Stimulated activated CD8-positive, alpha-beta memory T cell treated with anti-CD3 and anti-CD28 coated beads, Interleukin-12 subunit alpha, Interleukin-12 subunit beta, amount 100 ng/mL, for 24 hours (primary cell): ENCODE data around the gene PSAP.

Experiments
- DNase-seq: peaks from one replicate; pipeline ENCODE4 v3.0.0-alpha.2; 2020; ENCODE audit errors: extremely low read depth

Gene PSAP

DNA sequence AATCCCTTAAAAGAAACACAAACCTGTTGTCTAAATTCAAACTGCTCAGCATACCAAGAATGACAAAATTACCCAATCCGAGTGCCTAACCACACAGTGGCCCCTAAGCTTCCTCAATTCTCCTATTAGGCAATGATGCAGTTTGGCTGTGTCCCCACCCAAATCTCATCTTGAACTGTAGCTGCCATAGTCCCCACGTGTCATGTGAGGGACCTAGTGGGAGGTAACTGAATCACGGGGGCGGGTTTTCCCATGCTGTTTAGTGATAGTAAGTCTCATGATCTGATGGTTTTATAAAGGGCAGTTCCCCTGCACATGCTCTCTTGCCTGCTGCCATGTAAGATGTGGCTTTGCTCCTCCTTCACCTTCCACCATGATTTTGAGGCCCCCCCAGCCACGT, 21.9 kb downstream of the PSAP start:
- DNase-seq = no peak

DNA sequence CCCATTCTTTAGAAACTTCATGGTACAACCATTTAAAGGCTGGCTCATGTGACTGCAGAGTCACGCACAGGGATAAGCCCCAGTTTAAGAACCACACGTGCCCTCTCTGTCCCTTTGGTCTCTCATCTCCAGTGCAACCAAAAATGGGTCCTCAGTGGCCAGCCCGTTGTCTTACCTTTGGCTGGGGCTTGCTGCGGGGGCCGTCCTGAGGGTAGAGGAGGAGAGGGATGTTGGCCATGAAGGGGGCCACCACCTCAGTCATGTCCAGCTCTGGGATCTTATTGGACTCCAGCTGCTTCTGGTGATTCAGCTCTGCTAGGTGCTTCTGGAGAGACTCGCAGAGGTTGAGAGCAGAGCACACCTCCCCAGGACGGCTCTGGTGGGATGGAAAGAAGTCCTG, 22.3 kb downstream of the PSAP start:
- DNase-seq = no peak

DNA sequence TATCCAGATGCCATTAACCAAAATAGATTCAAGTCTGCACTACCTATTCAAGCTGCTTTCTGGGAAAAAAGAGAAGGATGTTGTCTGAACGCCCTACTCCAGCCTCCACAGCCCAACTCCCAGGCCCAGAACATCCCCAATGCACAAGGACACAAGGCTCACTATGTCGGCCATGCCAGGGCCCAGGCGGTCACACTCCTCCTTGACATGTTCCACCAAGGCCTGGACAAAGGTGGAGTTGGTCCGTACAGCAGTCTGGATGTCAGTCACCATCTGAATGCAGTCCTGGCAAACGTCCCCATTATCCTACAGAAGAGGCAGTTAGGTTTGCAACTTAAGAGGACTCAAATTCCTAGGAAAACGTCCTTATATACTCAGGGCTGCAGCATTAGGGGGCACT, 23.2 kb downstream of the PSAP start:
- no peak for DNase-seq

DNA sequence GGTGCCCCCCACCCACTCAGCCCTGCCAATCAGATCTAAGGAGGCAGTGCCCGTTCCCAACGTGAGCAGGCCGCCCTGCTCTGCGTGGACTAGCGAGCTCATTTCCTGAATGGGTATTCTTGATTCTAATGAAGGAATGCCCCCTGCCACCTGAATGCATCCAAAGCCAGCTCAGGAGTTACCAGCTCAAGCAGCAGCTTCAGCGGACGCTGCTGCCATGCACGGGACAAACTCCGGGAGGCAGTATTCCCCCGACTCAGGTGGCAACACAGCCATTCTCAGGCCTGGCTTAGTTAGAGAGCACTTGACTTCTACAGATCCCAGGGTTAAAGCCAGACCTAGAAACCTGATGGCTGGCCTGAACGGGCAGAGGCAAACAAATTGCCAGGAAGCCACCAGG, 25.8 kb downstream of the PSAP start:
- no peak for DNase-seq

DNA sequence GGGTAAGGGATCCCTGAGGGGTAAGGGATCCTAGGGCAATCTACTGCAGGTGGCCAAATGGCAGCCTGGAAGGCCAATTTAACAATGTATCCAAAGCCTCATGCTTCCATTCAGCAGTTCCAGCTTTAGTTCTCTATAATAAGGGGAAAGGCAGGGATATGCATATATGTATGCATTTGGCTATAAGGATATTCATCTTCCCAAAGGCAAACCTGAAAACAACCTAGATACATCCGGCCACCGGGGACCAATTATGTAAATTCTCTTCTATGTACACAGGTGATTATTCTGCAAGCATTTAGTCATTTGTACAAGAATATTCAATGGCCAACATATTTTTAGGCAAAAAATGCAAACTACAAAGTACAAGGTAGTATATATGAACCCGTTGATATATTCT, 26.7 kb downstream of the PSAP start:
- DNase-seq = no peak

DNA sequence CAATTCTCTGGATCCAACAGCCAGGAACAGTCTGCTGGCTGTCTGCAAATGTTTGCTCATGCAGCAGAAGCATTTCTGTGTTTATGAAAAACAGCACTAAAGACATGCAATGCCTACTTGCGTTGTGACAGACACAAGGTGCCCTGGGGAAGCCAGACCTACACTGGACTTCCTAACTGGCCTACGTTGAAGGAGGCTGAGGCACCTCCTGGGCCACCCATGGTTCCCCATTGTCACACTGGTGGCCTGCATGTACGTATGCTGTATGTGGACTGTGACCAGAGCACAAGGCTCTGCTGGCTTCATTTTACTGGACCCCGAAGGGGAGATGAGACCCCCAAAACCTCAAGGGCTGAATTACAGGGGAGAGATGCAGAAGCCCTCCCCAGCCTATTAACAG, 27.7 kb downstream of the PSAP start:
- no peak for DNase-seq

DNA sequence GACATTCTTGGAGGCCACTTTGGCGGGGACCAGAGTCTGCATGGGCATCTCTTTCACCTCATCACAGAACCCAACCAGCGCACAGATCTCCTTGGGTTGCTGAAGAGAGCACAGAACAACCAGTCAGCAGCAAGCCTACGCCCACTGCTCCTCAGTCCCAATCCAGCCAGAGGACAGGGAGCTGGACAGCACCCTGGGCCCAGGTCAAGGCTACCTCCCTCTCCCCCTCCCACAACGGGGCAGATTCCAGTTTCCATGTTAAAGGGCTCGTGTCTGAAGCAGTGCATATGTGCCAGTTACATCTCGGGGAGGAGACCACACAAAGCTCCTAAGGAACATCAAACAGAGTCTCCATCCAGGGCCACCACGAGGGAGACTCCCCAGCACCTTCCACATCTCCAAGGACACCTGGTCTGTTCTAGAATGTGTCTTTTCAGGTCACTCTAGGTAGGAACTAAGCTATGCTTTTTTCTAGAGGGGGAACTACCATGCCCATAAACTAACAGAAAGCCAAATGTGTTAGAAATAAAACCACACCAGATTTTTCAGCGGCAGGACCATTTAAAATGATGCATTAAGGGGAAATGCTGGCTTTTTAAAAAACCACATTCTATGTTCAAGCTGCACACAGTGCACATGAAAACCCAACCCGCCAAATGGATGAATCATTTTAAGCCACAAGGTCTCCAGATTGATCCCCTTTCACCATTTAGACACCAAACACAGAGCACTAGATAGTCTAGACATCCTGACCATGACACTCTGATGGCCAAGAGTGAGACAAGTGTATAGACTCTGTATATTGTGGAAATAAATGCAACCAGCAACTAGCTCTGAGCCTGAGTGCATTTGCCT, 28.9 kb downstream of the PSAP start:
- no peak for DNase-seq

DNA sequence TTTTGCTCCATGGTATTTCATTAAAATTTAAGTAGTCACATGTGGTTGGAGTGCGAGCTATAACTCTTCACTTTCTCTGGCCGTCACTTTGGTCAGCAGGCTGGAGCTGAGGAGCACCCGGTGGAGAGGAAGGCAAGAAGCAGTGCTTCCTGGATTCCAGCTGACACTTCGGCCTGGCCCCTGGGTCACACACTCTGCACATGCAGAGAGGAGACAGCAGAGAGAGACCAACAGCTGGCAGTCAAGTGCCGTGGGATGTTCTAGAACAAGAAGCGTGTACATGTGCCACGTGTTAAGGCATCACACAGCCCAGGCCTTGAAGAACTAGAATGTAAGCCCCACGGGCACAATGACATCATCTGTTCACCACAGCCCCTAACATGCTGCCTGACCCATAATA, 30.1 kb downstream of the PSAP start:
- no peak for DNase-seq

DNA sequence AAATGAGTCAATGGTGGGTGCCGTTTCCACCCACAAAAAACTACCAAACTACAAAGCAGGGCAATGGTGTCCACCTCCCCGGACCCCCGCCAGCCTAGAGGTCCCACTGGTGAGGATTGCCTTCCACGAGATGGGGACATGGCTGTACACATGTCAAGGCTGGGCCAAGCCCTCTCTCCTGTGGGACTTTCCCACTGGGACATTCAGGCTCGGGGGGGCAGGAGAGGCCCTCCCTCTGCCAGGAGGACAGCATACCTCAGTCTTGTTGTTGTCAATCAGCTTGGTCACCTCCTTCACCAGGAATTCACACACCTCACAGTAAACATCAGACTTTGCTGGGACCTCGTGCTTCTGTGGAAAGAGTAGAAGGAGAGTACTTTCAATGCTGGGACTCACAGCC, 31.1 kb downstream of the PSAP start:
- DNase-seq = no peak

DNA sequence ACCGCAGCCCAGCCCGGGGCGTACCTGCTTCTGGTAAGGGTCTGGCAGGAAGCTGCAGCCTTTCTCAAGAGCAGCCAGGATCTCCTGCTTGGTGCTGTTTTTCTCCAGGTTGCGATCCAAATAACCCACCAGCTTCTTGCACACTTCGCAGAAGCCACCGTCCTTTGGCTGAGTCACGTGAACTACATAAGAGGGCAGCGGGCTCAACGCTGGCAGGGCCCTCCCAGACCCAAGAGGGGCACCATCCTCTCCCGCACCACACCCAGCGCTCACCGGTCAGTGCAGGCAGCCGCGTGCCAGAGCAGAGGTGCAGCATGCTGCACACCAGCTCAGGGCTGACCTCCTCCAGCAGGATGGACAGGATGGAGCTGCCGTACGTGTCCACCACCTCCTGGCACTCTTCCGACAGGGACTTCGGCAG, 31.6 kb downstream of the PSAP start:
- no peak for DNase-seq

DNA sequence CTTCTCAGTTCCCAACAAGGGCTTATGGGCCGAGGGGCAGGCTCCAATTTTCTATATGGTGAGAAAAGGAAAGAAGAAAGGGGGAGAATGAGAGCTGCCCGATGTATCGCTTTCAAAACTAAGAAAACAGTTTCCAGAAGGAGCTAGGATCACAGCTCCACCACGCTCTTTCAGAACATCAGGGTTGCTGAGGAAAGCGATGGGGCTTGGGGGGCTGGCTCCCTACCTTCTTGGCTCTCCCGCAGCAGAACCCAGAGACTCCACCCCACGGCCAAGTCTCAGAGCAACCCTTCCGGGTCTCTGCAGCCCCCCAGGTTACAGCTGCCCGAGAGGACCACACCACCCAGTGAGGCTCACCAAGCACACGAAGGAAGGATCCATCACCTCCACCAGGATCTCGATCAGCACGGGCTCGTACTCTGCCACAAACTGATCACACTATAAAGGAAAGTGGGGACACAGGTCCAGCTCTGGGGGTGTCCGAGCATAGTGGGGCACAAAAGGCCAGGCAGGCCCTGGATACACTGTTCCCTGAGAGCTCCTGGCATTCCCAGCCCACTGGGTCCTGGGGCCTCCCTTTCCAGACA, 32.3 kb downstream of the PSAP start:
- DNase-seq = no peak

DNA sequence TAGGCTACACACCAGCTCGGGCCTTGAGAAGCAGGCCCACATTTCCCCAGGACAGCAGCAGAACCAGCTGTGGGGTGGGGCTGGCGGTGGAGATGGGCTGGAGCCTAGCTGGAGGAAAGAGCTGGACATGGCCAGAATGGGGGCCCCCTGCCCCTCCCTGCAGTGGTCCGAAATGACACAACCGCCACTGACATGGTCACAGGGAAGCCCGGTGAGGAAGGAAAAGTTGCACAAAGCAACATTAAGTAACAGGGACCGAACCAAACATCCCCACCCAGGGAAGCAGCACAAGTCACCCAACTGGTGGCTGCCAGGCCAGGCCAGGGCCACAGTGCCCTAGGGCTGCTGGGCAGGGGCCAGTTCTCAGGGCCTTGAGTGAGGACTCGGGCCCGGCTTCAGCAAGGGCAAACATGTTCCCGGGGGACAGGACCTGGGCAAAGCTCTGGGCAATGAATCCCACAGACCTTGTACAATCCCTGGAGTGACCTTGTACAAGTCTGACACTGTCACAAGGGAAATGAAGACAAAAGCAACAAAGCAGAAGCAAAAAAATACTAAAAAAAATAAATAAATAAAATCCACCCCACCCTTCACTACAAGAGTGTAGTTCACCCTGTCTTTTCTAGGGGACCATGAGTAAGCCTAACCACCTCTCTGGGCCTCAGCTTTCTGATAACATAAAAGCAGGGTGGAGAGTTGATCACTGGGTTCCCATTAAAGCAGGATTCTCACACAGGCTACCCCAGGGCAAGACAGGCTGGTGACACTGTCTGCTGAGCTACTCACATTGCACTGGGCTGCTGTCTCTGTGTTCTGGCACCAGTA, 33.0 kb downstream of the PSAP start:
- DNase-seq = no peak

DNA sequence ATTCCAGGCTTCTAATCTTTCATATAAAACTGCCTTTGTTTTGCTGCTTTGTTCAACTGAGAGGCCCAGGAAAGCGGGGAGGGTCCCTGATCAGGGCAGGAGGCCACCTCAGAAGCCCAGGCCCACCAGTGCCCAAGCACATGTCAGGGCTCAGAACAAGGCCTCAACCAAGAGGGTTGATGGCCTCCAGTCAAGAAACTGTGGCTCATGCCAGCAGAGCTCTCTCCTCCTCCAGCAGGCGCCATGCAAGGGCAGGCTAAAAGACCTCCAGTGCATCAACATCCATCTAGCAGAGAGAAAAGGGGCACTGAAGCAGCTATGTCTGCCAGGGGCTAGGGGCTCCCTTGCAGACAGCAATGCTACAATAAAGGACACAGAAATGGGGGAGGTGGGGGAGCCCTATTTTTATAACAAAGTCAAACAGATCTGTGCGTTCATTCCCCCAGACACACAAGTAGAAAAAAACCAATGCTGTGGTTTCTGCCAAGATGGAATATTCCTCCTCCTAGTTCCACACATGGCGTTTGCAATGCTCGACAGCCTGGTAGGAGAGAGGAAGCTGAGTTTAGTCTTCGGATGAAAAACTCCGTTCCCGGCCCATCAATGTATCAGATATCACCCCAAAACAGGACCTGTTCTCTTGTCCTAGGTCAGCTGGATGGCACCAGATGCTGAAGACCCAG, 34.0 kb downstream of the PSAP start:
- no peak for DNase-seq

DNA sequence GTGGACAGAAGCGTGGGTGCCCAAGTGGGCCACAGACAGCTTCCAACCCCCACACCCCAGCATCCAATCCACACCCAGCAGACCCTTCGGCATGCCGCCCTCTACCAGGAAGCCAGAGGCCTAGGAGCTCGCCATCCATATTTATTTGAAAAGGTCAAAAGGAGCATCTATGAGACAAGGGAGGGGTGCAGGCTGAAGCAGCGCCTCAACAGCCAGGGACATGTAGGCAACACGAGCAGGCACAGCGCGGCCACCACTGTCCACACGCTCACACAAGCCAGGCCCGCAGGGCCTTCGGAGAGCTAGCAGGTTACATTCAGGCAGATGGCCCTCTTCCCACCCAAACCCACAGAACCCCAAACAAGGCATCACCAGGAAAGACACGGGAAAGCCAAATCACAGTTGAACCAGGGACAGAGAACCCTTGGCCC, 34.6 kb downstream of the PSAP start:
- no peak for DNase-seq

DNA sequence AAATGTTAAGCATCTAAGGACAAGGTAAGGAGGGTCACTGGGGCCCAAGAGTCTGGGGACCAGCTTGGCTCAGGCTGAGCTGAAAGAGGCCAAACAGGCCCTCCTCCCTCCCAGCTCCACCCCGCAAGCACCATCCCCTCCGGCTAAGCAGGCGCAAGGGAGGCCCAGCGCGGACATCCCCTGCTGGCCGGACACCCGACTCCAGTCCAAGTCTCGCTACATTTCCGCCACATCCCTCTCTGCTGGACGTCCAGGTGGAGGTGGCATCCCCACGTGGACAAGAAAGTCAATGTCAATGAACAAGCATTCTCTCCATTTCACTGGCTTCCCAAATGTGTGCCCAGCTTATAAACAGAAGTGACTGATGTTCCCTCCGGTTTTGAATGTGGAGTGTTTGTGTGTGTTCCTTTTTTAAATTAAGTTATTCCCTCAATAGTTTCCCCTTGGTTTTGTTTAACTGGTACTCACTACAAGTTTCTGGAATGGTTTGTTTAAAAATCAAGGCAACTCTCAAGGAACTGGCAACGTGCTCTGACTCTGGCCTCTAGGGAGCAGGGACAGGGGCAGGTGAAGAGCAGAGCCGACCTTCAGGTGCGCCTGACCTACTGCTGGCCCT, 35.4 kb downstream of the PSAP start:
- DNase-seq = no peak

DNA sequence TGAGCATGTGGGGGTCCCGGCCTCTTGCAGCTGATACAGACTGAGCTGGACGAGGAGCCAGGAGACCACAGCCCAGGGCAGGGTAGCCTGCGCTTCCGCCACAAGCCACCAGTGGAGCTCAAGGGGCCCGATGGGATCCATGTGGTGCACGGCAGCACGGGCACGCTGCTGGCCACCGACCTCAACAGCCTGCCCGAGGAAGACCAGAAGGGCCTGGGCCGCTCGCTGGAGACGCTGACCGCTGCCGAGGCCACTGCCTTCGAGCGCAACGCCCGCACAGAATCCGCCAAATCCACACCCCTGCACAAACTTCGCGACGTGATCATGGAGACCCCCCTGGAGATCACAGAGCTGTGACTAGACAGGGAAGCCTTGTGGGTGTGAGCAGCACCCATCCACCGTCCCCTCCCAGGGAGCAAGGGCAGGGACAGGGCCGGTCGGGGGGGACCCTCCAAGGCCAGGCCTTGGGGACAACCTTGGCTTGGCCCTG, 36.1 kb downstream of the PSAP start:
- no peak for DNase-seq

DNA sequence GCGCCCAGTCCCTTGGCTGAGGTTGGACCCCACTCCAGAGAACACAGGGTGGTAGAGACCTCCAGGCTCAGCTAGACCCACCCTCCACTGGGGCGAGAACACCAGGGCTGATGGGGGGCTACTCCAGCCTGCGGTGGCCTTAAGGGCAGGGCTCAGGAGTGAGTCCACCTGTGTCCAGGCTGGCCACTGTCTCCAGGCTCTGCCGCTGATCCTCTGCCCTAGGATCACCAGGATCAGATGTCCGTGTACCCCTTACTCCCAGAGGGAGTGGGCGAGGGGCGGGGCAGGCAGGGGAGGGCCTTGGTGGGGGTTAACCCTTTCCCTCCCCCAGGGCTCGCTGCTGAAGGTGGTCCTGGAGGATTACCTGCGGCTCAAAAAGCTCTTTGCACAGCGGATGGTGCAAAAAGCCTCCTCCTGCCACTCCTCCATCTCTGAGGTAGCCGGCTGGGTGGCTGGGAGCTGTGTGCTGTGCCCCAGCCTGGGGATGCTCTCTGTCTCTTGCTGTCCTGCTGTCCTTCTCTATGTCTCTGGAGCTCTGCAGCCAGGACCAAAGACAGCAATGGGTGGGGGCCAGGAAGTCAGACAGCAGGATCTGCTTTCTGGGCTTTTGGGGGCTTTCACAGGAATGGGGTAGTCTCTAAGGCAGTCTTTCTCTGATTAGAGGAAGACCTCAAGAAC, 38.0 kb downstream of the PSAP start:
- no peak for DNase-seq

DNA sequence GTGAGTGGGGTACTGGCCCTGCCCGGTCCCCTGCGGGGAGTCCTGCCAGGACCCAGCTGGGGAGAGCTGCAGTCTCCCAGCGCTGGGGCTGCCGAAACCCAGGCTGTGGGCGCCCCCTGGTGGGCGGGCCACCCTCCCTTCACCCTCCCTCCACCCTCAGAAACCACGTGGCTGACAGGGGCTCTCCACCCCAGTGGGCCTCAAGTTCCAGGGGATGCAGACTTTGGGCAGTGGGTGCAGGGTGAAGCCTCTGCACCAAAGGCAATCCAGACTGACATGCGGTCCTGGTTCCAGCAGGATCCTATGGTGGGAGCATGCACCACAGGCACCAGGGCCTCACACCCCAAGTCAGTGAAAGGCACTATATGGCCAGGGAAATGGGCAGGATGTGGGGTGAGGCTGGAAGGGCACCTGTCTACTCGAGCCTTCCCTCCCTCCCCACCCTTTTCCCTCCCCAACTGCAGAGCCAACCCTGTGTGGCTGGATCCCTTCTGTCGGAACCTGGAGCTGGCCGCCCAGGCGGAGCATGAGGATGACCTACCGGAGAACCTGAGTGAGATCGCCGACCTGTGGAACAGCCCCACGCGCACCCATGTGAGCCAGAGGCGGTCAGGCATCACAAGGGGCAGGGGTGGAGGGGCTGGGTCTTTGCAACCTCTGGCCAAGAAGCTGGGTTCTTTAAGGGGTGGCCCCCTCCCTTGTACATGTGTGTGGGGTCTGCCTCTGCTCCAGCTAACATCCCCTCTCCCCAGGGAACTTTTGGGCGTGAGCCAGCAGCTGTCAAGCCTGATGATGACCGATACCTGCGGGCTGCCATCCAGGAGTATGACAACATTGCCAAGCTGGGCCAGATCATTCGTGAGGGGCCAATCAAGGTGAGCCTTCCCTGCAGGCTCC, 38.8 kb downstream of the PSAP start:
- DNase-seq = peak; percentile 56

DNA sequence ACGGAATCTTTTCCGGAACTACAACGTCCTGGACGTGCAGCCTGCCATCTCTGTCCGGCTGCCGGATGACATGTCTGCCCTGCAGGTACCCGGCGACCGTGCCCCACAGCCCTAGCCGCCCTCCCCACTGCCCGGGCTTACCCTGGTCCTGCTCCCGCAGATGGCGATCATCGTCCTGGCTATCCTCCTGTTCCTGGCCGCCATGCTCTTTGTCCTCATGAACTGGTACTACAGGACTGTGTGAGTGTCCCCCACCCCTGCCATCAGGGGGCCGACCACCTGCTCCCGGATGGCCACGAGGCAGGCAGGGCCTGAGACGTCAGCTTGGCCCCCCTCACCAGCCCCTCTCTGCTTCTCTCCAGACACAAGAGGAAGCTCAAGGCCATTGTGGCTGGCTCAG, 39.7 kb downstream of the PSAP start:
- no peak for DNase-seq
